ENCODE data around the gene AQP7. TPM values are rescaled to one million over a fixed set of nuclear protein-coding genes. Genes with fewer than 3 reads are reported as not detected.
"Not testable (repeated sequence)": the region's sequence is repeated elsewhere in the genome, so short reads cannot be mapped to it uniquely, and the experiment has no call there.

The AQP7 gene
- total RNA-seq, 2 experiments from 2014 or later: 0.23 to 0.35 TPM

- CTCF ChIA-PET: interaction anchor here (0.6 to 1.3 kb wide), 3 partner anchors 13 to 64 kb away, joined by 3 read pairs; no protein-coding TSS in a partner anchor
- Mint-ChIP-seq H3K9me3 (no peaks in the 10 kb centered on the region), H3K27me3 (peaks cover 2% of the 10 kb centered on the region), H3K27ac (peak overlapping the region; percentile 9), H3K4me3 (no peak overlapping the region), H3K36me3 (ENCODE audit: low read depth) (no peaks in the 10 kb centered on the region), H3K4me1 (no peaks in the 10 kb centered on the region)
- POLR2A ChIA-PET: no interaction called here
- no peak for DNase-seq
These were observed 14.0 kb downstream of the AQP7 start for GRCh38 chr9:33388110-33388994.

GRCh38 chr9:33386998-33387397 is 15.4 kb downstream of the AQP7 start:
- H3K36me3 Mint-ChIP-seq (ENCODE audit: low read depth); H3K4me3 Mint-ChIP-seq; H3K4me1 Mint-ChIP-seq; H3K27ac Mint-ChIP-seq; H3K9me3 Mint-ChIP-seq; DNase-seq; H3K27me3 Mint-ChIP-seq; POLR2A ChIA-PET: not testable (repeated sequence)
- CTCF ChIA-PET: interaction anchor here (1.3 kb wide), 1 partner anchor 20 kb away, joined by 3 read pairs; no protein-coding TSS in a partner anchor

GRCh38 chr9:33386641-33386996 is 15.7 kb downstream of the AQP7 start:
- H3K4me1 Mint-ChIP-seq; H3K4me3 Mint-ChIP-seq; POLR2A ChIA-PET; DNase-seq; CTCF ChIA-PET; H3K27me3 Mint-ChIP-seq; H3K36me3 Mint-ChIP-seq (ENCODE audit: low read depth); H3K9me3 Mint-ChIP-seq; H3K27ac Mint-ChIP-seq: not testable (repeated sequence)

DNA sequence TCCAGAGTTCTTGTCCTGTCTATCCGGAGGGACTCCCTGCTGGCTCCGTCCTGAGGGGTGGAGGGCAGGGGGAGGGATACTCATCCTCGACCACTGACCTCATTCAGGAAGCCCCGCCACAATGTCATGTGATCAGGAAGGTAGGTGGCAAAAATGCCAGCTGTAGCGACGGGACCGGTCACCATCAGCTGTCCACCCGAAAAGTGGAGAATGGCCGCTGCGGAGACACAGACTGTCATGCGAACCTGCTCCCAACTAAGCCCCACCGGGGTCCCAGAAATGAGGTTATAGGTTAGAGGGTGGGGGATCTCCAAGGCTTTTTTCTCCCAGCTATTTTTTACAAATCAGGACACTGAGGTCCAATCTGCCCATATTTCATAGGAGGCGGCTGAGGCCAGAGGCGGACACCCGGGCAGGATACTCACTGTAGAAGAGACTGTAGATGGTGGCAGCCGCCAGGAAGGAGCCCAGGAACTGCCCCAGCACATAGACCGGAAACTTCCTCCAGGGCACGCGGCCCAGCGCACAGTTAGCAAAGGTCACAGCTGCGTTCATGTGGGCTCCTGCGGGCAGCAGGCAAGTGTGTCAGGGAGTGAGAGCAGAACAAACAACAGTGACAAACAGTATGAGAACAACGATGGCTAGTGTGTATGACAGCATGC is 16.3 kb downstream of the AQP7 start:
- H3K27ac Mint-ChIP-seq; H3K9me3 Mint-ChIP-seq; H3K4me3 Mint-ChIP-seq; H3K27me3 Mint-ChIP-seq; POLR2A ChIA-PET; H3K4me1 Mint-ChIP-seq; H3K36me3 Mint-ChIP-seq (ENCODE audit: low read depth); DNase-seq; CTCF ChIA-PET: not testable (repeated sequence)

- CTCF ChIA-PET; H3K27ac Mint-ChIP-seq; H3K4me1 Mint-ChIP-seq; H3K36me3 Mint-ChIP-seq (ENCODE audit: low read depth); DNase-seq; H3K9me3 Mint-ChIP-seq; H3K27me3 Mint-ChIP-seq; POLR2A ChIA-PET; H3K4me3 Mint-ChIP-seq: not testable (repeated sequence)
These were observed 16.8 kb downstream of the AQP7 start for GRCh38 chr9:33385536-33385935.

- H3K9me3 Mint-ChIP-seq; POLR2A ChIA-PET; H3K4me1 Mint-ChIP-seq; CTCF ChIA-PET; H3K27me3 Mint-ChIP-seq; H3K27ac Mint-ChIP-seq; H3K36me3 Mint-ChIP-seq (ENCODE audit: low read depth); H3K4me3 Mint-ChIP-seq; DNase-seq: not testable (repeated sequence)
These were observed 19.0 kb downstream of the AQP7 start for GRCh38 chr9:33383396-33383795.

- CTCF ChIA-PET: interaction anchor here (0.6 to 0.8 kb wide), 3 partner anchors 84 to 1768 kb away, joined by 3 read pairs; no protein-coding TSS in a partner anchor
- H3K27me3 Mint-ChIP-seq; H3K27ac Mint-ChIP-seq; DNase-seq; H3K9me3 Mint-ChIP-seq; H3K4me3 Mint-ChIP-seq; H3K4me1 Mint-ChIP-seq; POLR2A ChIA-PET; H3K36me3 Mint-ChIP-seq (ENCODE audit: low read depth): not testable (repeated sequence)
These were observed 20.0 kb downstream of the AQP7 start for GRCh38 chr9:33382397-33382796.

DNA sequence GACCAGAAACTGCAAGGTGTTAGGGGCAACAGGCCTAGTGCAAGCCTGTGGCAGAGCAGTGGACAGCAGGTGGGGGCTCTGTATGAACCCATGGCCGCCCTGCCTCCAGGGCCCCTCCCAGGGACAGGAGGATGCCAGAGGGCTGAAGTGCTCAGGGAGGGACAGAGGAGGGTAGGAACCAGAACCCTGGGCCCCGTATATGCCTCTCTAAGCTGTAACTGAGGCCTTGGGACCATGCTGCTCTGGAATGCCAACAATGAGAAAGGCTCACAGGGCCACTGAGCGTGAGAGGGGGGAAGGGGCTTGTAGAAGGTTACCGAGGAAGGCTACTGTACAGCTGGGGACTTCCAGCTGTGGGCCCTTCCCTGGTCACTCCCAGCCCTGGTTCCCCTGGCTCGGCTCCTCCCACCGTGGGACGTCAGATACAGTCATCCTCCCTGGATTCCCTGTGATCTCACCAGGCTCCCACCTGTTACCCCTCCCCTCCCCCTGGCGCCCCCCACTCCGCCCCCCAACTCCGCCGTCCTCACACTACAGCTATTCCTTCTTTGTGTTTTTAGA is 21.1 kb downstream of the AQP7 start:
- no peaks in the 10 kb centered on the region for H3K9me3 Mint-ChIP-seq
- no peaks in the 10 kb centered on the region for H3K36me3 Mint-ChIP-seq (ENCODE audit: low read depth)
- H3K4me3 Mint-ChIP-seq: no peak overlapping the region
- no peaks in the 10 kb centered on the region for H3K4me1 Mint-ChIP-seq
- no peak overlapping the region for H3K27ac Mint-ChIP-seq
- no peak for DNase-seq
- no peaks in the 10 kb centered on the region for H3K27me3 Mint-ChIP-seq
- ChIA-PET CTCF (interaction anchor here (0.6 to 1.4 kb wide), 3 partner anchors 10 to 311 kb away, joined by 3 to 4 read pairs (median 3); no protein-coding TSS in a partner anchor), POLR2A (no interaction called here)

DNA sequence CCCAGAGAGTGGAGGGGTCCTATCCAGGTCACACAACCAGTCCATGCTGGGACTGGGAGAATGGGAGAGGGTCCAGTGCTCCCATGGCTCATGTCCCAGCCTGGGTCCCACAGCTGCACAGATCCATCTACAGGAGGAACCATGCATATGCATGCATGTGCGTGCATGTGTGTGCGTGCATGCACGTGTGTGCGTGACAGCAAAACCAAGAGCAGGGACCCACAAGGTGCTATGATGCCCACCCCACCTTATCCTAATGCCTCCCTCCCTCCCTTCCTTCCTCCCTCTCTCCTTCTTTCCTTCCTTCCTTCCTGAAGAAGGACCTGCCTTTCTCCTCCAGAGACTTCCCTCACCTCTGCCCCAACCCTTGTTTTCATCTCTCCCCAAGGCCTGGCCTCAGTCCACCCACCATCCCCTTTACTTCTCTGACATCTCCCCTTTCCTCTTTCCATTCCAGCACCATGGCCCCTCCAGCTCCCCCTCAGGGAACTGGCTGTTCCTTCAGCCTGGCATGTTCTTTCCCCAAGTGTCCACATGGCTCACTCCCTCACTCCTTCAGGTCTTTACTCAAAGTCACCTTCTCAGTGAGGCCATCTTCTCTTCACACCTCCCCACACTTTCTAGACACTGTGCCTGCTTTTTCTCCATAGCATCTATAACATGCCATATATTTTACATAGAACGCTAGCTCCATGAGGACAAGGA is 21.8 kb downstream of the AQP7 start:
- no peaks in the 10 kb centered on the region for H3K36me3 Mint-ChIP-seq (ENCODE audit: low read depth)
- CTCF ChIA-PET: interaction anchor here (1.4 kb wide), 2 partner anchors 9 to 73 kb away, joined by 3 to 4 read pairs; no protein-coding TSS in a partner anchor
- H3K4me1 Mint-ChIP-seq: peaks cover 5% of the 10 kb centered on the region
- H3K9me3 Mint-ChIP-seq: no peaks in the 10 kb centered on the region
- no peak overlapping the region for H3K27ac Mint-ChIP-seq
- DNase-seq: no peak
- H3K27me3 Mint-ChIP-seq: no peaks in the 10 kb centered on the region
- POLR2A ChIA-PET: no interaction called here
- H3K4me3 Mint-ChIP-seq: no peak overlapping the region

DNA sequence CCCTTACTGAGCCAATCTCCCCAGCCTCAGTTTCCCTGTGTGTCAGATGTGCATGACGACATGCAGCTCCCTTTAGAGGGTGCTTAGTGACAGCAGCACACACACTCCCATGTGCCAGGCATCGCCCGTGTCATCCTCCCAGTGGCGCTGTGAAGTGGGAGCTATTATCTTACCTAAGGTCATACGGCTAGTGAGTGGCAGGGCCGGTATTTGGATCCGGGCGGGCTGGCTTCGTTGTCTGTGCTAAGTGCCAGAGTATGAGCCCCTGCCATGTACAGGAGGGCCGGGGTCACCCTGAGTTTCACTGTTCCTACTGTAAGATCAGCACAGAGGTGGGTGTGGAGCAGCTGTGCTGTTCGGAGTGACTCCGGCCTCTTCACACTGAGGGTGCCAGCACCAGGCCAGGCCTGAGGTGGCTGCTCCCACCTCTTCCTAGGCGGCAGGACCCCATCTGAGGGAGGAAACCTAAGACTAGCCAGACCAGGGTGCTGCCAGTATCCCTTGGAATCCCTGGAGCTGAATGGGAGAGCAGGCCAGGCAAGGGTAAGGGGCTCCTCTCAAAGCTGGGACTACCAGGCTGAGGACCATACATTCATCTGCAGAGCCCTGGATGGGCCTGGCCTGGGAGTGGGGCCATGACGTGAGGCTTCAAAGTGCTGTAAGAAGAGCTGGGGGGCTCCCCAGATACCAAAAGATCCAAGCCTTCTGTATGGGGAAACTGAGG is 22.5 kb downstream of the AQP7 start:
- Mint-ChIP-seq H3K36me3 (ENCODE audit: low read depth) (no peaks in the 10 kb centered on the region), H3K4me3 (no peak overlapping the region), H3K27me3 (no peaks in the 10 kb centered on the region), H3K9me3 (no peaks in the 10 kb centered on the region), H3K4me1 (peaks cover 9% of the 10 kb centered on the region), H3K27ac (no peak overlapping the region)
- DNase-seq: no peak
- CTCF ChIA-PET: interaction anchor here (1.0 to 1.4 kb wide), 3 partner anchors 8 to 74 kb away, joined by 3 to 4 read pairs (median 3); no protein-coding TSS in a partner anchor
- POLR2A ChIA-PET: no interaction called here

DNA sequence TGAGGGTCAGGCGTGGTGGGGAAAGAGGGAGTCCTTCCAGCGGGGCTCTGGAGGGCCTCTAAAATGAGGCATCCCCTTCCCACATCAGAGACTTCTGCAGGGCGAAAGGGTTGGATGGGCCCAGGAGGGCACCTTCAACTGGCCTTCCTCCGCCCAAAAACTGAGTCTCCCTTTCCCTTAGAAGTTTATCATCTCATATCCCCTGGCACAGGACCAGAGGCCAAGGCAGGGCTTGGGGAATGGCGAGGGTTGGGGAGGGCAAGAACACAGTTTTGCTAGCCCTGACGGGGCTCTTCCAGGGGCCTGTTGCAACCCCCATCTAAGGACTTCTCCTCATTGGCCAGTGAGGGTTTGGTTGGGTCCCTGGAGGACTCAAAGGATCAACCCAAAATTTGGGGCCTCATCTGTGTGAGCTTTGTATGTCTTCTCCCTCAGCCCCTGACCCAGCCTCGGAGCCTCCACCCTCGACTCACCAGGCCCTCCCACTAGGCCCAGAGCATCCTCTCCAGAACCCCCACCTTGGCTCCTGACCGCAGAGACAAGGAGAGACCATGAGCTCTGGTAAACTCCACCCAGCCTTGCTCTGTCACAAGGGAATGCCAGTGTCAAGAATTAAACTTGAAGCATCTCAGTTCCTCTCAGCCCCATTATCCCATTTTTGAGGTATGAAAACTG is 24.1 kb downstream of the AQP7 start:
- Mint-ChIP-seq H3K9me3 (no peaks in the 10 kb centered on the region), H3K36me3 (ENCODE audit: low read depth) (no peaks in the 10 kb centered on the region), H3K27ac (no peak overlapping the region), H3K27me3 (no peaks in the 10 kb centered on the region), H3K4me3 (no peak overlapping the region), H3K4me1 (peaks cover 13% of the 10 kb centered on the region)
- POLR2A ChIA-PET: no interaction called here
- no peak for DNase-seq
- CTCF ChIA-PET: no interaction called here

GRCh38 chr9:33377089-33377715 is 25.2 kb downstream of the AQP7 start:
- peaks cover 13% of the 10 kb centered on the region for H3K4me1 Mint-ChIP-seq
- H3K9me3 Mint-ChIP-seq: no peaks in the 10 kb centered on the region
- H3K36me3 Mint-ChIP-seq (ENCODE audit: low read depth): no peaks in the 10 kb centered on the region
- CTCF ChIA-PET: no interaction called here
- no peak for DNase-seq
- no peaks in the 10 kb centered on the region for H3K27me3 Mint-ChIP-seq
- POLR2A ChIA-PET: no interaction called here
- H3K27ac Mint-ChIP-seq: no peak overlapping the region
- H3K4me3 Mint-ChIP-seq: no peak overlapping the region
